T-helper 1 cell (primary cell): ENCODE data around the gene PUS3.
A peak's percentile ranks its signal among the peaks of the same experiment; 100 is the strongest.

ENCODE experiments used
- DNase-seq, 5 donors: peaks; one replicate each; pipeline ENCODE4 v3.0.0-alpha.2; 2012 to 2020
- total RNA-seq, 4 donors: gene quantifications; one replicate each; lab custom pipeline; 2026; lab: John Stamatoyannopoulos, UW

The PUS3 gene, protein sequence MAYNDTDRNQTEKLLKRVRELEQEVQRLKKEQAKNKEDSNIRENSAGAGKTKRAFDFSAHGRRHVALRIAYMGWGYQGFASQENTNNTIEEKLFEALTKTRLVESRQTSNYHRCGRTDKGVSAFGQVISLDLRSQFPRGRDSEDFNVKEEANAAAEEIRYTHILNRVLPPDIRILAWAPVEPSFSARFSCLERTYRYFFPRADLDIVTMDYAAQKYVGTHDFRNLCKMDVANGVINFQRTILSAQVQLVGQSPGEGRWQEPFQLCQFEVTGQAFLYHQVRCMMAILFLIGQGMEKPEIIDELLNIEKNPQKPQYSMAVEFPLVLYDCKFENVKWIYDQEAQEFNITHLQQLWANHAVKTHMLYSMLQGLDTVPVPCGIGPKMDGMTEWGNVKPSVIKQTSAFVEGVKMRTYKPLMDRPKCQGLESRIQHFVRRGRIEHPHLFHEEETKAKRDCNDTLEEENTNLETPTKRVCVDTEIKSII
- 6.7 to 9.1 (median 7.9) reads per million in 4 donors for total RNA-seq

GRCh38 chr11:125902927-125903710 lies at the start of gene PUS3:
TSS of gene PUS3 (minus strand) at chr11:125903206. CDS start at chr11:125896284, 6,922 bp downstream.
- peak; percentile 70 to 85 (median 79) for DNase-seq

- DNase-seq = no peak
These were observed 49.6 kb upstream of the PUS3 start for GRCh38 chr11:125952559-125952958.

GRCh38 chr11:125951731-125952130 lies 48.7 kb upstream of the PUS3 start:
- DNase-seq = no peak

DNA sequence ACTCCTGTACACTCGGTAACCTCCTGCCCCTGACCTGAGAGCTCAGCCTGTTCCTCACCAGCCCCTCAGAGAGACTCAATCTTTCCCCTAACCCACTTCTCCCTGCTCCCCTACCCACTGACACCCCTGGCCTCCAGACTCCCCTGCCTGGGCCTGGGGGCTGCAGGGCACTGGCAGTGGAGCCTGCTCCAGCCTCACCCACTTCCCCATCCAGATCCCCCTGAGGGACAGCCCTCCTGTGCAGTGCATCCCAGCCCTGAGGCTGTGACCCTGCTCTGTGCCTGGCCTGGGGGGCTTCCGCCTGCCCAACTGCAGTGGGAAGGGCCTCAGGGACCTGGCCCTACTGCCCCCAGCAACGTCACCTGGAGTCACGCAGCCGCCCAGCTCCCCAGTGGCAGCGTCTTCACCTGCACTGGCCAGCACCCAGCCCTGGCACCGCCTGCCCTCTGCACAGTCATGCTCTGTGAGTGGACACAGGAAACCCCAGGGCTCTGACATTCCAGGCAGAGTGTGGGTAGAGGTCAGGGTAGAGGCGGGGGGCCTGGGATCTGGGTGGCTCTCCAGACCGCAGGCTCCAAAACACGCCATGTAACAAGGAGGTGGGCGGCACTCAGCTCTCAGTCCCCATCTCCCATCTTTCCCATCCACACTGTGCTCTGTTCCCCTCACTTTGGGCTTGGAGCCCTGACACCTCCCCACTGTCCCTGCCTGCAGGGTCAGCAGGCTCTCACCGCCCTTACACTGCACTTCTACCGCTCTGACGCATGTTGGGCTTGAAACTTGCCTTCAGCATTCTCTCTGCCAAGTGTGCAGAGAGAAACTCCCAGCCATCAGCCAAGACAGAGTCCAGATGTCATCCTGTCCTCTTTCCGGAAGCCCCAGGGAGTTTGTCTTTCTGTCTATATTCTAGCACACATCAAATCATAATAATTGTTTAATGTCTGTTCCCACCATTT lies 48.0 kb upstream of the PUS3 start:
- DNase-seq = no peak

DNA sequence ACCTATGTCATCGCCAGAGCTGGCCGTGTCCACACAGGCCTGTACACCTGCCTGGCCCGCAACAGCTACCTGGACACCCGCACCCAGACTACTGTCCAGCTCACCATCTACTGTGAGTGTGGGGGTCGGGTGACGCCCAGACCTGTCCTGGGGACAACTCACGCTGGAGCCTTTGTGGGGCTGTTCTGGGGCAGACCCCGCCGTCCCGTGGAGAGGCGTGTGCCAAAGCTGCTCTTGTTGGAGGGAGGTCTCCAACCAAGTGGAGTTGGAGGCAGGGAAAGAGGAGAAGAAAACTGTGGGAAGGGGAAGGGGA lies 47.1 kb upstream of the PUS3 start:
- no peak for DNase-seq

DNA sequence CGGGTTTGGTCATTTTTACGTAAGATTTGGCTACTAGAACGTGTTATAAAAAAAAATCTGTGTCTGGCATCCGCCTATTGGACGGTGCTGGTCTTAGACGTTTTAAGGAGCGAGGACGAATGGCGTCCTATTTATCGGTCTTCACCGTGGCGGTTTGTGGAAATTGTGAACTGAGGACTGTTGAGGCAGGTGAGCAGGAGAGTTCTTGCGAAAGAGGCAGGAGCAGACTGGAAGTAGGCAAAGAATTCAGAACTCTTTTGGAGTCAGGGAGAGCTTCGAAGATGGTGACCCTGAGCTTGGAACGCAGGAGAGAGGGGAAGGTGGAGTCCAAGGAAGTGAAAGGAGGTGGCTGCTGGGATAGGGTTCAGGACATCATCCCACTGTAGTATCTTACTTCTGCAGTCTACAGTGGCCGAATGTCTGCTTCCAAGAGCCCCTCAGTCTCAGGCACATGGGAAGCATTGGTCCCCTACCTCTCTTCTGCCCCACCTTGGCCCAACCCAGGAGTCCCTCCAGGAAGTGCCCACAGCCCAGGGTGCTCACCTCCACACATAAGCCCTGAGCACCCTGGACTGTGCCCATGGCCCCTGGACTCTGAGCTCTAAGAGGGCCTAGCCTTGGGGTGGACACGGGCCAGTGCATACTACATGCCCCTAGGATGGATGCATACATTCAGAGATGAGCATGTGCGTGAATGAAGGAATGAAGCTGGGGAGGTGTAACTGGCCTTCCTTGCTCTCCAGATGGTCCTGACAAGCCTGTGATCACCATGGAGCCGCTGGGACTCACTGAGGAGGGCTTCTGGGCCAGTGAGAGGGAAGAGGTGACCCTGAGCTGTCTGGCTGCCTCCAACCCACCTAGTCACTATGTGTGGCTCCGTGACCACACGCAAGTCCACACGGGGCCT lies 46.5 kb upstream of the PUS3 start:
- no peak for DNase-seq

- no peak for DNase-seq
These were observed 45.5 kb upstream of the PUS3 start for GRCh38 chr11:125948278-125949051.

DNA sequence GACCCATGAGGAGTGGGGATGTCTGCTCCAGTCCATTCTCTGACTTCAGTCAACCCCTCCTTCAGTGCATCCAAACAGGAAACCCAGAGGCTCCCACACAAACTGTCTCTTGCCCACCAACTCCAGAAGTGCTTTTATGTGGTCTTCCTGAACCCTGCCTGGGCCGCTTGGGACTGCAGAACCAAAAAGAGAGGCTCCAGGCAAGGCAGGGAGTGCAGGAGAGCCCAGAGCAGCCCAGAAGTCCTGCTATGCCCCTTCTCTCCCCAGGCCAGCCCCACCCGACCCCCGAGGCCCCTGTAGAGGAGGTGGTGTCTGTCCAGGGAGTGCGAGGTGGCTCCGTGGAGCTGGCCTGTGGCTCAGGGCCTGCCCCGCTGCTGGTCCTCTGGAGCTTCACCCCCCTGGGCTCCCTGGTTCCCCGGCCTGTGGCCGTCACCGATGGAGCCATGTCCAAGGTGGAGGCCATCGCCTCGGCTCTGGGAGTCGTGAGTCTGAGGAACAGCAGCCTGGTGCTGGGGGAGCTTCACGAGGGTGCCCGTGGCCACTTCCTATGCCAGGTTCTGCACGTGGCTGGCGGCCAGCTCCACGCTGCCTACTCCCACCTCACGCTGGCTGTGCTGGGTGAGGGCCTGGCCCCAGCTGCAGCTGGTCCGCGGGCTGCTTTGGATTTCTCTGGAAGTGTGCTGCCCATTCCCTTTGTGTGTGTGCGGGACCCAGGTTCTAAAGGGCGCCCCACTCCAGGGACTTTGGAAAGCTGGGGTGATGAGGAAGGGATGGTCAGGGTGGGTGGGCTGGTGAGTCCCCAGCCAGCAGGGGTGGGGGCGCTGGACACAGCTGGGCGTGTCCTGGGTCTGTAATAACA lies 44.6 kb upstream of the PUS3 start:
- no peak for DNase-seq

DNA sequence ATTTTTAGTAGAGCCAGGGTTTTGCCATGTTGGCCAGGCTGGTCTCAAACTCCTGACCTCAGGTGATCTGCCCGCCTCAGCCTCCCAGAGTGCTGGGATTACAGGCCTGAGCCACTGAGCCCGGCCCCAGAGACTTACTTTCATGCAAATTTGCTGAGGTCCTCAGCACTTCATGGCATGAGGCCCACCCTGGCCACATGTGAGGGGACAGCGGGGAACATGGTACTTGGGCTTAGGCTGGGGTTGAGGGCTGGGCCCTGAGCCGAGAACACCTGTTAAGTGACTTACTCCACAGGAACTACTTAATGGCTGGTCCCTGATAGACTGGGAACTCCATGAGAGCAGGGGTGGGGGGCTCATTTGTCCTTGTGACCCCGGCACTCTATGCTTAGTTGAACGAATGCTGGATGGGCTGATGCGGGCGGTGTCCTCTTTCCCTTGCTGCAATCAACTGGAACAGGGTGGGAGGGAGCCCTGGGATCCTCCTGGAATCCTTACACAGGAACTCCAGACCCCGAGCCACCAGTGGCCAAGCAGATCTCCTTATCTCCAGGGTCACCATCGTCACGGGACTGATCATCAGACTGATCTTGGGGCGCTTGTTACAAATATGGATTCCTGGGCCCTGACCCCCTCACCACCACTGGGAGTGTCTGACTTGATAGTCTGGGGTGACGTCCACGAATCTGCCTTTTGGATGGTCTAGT lies 43.9 kb upstream of the PUS3 start:
- DNase-seq = no peak

DNA sequence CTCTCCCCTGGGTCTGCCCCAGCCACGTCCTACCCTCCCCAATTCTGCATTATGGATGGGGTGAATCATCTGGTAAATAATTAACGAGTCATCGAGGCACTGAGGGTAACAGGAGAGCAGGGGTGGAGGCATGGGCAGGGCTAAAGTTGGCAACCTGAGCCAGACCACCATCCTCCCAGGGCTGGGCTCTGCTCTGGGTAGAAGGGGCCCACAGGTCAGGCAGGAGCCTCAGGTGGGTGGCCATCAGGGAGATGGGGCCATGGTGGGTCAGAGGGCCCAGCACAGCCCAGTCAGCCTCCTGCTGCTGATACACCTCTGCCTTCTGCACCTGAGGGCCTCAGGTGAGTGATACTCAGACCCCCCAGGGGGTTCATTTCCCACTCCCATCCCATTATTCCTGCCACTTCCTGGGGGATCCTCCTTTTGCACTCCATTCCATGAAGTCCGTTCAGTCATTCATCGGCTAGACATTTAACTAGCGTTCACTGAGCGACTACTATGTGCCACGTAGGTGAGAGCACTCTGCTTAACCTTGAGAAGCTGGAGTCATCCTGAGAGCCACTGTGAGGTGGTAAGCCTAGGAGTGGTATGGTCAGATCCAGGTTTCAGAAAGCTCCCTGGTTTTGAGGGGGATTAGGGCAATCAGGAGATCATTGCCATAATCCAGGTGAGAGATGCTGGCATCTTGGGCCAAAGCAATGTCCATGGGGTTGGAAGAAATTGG lies 43.0 kb upstream of the PUS3 start, which contains the start of gene VSIG10L2:
TSS of gene VSIG10L2 (plus strand) at position 248 of the 724 bp plus-strand sequence. CDS start at position 260, 12 bp downstream.
- DNase-seq = no peak

DNA sequence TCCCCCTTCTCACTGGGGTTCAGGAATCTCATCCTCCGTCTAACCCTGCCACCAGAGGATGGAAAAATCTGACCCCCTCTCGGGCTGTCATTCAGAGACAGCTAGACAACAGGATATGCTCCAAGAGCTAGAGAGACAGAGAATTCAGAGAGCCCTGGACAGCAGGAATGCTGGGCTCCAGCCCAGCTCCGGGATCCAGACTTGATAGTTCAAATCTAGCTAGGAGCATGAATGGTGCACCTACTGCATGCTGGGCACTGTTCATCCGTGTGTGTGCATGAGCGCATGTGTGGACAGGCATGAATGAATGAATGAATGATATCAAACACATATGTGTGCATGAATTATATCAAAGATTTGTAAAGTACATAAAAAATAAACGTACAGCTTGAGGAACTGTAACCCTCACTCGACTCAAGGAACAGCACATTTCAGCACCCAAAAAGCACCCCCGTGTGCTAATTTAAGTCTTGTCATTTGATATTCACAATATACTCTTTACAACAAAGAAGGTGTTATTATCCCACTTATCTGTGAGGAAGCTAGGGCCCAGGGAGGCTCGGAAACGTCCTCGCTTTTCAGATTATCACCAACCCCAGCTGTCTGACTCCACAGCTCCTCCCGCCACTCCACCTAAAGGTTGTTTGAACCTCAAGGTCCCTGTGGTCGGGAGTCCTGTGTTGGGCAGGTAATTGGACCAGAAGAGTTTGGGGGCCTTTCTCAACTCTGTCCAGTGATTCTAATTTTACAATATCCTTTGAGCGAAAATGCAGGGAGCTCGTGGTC lies 42.2 kb upstream of the PUS3 start:
- DNase-seq = no peak

DNA sequence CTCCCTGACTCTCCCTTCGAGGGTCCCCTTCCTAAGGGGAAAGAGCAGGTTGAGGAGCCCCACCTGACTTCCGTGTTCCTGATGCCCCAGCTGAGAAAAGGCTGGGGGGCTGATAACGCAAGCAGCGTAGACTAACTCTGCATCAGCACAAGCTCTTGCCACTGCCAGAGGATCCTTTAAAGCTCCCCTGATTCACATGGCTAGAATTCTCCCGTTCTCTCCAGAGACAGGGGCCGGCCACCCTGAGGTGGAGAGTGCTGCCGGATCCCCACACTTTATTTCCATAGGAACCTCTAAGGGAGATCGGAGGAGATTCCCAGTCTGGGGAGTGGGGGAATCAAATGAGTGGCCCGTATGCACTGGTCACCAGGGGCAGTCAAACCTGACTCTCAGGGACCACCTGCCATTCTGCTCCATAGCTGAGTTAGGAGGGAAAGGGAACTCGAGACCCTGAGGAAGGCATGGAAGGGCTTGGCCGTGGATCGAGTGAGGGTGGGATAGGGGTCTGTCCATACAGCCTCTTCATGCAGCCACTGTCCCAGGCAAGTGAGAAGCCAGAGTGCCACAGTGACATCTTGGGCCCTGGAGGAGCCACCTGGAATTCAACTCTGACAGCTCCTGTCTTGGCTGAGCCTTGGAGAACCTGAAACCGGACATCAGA lies 41.5 kb upstream of the PUS3 start:
- no peak for DNase-seq

DNA sequence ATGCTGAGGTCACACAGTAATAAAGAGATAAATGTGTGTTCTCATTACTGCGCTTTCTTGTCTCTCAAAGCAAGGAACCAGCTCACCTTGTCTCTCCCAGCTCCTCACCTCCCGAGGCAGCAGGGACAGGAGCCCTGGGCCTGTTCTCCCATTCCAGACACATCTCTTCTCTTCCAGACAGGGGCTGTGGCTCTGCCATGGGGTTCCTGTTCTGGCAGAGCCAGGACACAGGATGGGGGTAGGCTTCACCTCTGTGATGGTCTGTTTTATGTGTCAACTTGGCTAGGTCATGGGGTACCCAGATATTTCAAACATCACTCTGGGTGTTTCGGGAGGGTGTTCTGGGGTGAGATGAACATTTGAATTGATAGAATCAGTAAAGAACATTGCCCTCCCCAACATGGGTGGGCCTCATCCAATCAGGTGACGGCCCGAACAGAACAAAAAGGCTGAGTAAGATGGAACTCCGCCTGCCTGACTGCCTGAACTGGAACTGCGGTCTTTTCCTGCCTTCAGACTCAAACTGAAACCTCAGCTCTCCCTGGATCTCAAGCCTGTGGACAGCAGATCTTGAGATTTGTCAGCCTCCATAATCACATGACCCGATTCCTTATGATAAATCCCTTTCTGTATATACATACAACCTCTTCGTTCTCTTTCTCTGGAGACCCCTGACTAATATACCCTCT lies 40.8 kb upstream of the PUS3 start:
- DNase-seq = no peak

DNA sequence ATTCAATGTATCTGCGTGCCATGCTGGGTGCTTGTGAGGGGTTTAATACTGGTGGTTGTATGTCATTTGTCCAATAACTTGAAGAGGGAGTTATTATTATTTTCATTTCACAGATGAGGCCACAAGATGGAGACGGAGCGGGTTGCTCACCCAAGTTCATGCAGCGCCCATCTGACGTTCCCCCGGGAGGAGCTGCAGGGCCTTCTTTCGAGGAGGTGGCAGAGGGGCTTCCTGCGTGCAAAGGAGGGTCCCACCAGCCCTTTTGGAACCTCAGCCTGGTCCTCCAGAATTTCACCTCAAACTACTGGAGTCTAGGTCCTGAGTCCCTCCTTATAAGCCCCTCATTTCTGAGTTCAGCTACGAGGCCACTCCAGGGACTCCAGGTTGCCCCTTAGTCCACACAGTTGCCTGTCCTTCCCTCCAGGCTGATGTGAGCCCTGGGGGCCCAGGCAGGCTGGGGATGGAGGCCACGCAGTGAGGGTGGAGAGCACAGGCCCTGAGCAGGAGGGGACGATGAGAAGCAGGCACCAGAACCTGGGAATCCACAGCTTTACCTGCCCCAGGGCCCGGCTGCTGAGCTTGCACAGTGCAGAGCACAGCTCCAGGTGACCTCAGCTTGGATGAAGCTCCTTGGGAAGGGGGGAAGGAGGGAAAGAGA lies 39.9 kb upstream of the PUS3 start:
- DNase-seq = no peak
